GM10266 (cell line): ENCODE results near the gene RNASE8.

Experiments
- DNase-seq: peaks from one replicate; pipeline ENCODE4 v3.0.0; 2012; ENCODE audit errors: extremely low spot score
- TF ChIP-seq, protein P1 (sequence below): IDR thresholded peaks from 2 replicates; pipeline ENCODE4 v1.5.1; 2012; ENCODE audit warnings: mild to moderate bottlenecking, low read depth; ENCODE audit not compliant: control insufficient read depth, insufficient read depth; ENCODE audit errors: missing control alignments

Gene RNASE8

DNA sequence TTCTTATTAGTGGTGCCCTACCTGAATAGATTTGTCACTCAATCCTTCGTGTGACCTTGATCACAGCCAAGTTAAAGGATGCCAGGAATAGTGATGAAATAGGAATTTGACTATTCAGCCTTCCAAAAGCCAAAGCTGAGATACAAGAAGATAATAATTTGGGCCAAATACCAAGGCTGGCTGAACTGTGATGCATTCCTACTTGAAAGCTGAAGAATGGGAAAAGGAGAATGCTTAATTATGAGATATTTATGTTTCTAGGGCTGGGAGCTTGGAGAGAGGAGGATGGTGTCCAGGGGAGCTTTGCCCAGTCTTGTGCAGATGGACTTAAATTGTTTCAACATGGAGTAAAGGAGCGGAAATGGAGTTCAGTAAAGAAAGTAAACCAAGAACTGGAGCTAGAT lies 10.2 kb upstream of the RNASE8 start:
- TF ChIP-seq, protein P1, sequence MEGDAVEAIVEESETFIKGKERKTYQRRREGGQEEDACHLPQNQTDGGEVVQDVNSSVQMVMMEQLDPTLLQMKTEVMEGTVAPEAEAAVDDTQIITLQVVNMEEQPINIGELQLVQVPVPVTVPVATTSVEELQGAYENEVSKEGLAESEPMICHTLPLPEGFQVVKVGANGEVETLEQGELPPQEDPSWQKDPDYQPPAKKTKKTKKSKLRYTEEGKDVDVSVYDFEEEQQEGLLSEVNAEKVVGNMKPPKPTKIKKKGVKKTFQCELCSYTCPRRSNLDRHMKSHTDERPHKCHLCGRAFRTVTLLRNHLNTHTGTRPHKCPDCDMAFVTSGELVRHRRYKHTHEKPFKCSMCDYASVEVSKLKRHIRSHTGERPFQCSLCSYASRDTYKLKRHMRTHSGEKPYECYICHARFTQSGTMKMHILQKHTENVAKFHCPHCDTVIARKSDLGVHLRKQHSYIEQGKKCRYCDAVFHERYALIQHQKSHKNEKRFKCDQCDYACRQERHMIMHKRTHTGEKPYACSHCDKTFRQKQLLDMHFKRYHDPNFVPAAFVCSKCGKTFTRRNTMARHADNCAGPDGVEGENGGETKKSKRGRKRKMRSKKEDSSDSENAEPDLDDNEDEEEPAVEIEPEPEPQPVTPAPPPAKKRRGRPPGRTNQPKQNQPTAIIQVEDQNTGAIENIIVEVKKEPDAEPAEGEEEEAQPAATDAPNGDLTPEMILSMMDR = no peak
- no peak for DNase-seq

GRCh38 chr14:21048638-21049037 lies 9.0 kb upstream of the RNASE8 start:
- TF ChIP-seq, protein P1 = no peak
- DNase-seq = no peak

- TF ChIP-seq, protein P1 = no peak
- no peak for DNase-seq
Observed at GRCh38 chr14:21049271-21049673, 8.3 kb upstream of the RNASE8 start.

DNA sequence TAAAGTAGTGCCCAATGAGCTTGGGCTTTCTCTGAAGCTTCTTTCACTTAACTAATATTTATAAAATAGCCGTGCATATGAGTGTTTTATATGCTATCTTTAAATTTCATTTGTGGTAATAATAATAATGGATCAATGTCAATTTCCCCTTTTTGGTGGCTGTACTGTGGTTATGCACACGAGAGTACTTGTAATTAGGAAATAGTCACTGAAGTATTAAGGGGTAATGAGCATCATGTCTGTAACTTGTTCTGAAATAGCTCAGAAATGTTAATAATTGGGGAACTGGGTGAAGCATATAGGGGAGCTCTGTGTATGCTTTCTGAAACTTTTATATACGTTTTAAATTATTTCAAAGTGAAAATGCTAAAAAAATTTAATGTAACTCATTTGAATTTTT lies 7.0 kb upstream of the RNASE8 start:
- no peak for DNase-seq
- TF ChIP-seq, protein P1 = no peak

DNA sequence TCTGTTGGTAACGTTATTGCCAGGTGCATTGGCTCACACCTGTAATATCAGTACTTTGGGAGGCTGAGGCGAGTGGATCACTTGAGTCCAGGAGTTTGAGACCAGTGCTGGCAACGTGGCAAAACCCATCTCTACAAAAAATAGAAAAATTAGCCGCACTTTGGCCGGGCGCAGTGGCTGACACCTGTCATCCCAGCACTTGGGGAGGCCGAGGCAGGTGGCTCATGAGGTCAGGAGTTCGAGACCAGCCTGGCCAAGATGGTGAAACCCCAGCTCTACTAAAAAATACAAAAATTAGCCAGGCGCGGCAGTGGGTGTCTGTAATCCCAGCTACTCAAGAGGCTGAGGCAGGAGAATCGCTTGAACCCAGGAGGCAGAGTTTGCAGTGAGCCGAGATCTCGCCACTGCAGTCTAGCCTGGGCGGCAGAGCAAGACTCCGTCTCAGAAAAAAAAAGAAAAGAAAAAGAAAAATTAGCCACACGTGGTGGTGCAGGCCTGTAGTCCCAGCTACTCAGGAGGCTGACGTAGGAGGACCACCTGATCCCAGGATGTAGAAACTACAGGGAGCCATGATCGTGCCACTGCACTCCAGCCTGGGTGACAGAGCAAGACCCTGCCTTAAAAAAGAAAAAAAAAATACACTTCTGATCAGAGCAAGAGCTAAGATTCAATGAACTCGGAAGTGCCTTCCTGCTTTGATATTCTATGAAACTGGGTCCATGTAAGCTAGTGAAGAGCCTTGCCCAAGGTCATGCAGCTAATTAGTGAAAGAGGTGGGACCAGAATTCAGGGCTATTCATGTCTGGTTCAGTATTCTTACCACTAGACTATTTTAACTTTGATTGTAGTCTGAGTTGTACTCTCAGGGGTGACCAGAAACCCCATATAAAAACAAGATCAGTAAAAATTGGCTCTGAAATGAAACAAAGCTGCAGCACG lies 4.2 kb upstream of the RNASE8 start:
- TF ChIP-seq, protein P1 = no peak
- no peak for DNase-seq

DNA sequence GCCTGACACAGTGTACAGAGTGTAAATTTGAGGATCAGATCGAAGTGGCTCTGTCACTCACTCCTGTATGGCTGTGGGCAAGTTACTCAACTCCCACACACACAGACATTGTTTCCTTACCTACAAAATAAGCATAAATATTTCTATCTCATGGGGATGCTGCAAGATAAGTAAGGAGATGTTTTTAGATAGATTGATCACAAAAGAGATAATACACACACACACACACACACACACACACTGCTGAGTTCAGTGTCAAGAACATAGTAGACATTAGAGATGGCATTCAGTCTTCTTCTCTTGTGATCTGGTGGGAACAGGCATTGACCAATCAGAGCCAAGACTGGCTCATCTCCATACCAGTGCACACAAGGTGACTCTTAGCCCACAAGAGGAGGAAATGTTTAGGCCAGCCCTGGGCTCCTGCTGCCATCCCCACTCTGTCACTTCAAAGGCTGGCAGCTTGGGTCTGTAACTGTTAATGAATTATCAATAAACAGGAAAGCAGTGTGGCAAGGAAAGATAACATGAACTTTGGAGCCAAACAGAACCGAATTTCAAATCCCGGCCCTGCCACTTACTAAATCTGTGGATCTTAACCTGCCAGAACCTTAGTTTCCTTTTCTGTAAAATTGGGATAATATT lies 3.4 kb upstream of the RNASE8 start:
- TF ChIP-seq, protein P1 = no peak
- no peak for DNase-seq

DNA sequence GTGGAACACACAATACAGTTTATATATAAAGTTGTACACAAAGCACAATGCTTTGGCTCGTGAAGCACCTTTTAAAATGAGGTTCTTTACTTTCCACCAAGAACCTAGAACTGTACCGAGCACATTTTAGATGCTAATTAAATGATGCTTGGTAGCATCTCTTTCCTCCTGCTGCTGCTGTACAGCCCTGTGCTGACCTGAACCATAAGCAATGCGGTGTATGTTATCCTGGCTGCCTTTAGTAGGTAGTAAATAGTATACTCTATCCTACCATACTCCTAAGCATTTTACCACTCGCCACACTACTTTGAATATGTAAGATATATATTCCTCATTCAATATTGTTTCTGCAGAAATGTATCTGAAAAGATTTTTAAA lies 2.9 kb upstream of the RNASE8 start:
- TF ChIP-seq, protein P1 = no peak
- DNase-seq = no peak
